Measurements from ENCODE around the gene TBC1D8B. TPM values are rescaled to one million over a fixed set of nuclear protein-coding genes. Genes with fewer than 3 reads are reported as not detected.
A peak's percentile ranks its signal among the peaks of the same experiment; 100 is the strongest.

TBC1D8B gene
- total RNA-seq, 4 donors from 2014 or later: 14.8 to 25.3 (median 19.8) TPM

DNA sequence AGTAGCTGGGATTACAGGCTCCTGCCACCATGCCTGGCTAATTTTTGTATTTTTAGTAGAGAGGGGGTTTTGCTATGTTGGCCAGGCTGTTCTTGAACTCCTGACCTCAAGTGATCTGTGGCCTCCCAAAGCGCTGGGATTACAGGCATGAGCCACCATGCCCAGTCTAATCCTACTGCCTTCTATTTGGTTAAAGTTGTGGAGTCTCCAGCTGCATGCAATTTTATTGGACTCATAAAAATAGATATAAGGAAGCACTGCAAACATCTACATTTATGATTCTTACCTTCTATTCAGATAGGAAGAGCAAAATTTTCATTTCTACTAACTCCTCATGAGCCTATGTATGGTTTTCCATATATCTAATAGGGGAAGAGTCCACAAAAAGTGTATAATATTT, 87.0 kb downstream of the TBC1D8B start:
- Histone ChIP-seq H3K4me1 (peaks cover 0 to under 1% of the 10 kb centered on the region in 2 donors), H3K36me3 (no peaks in the 10 kb centered on the region), H3K27ac (no peak overlapping the region), H3K4me3 (replicated peaks in 1 of 3) (no peak overlapping the region), H3K9me3 (no peaks in the 10 kb centered on the region), H3K27me3 (no peaks in the 10 kb centered on the region)
- DNase-seq: no peak
- intact Hi-C loops (cut with DNase I): no loop called here
- WGBS, 2 donors: 86 to 100% methylated on average over 1 of the region's 1 CpG
- no peak for TF ChIP-seq POLR2A (IDR thresholded peaks at IDR 0.05)
- TF ChIP-seq, protein P1, sequence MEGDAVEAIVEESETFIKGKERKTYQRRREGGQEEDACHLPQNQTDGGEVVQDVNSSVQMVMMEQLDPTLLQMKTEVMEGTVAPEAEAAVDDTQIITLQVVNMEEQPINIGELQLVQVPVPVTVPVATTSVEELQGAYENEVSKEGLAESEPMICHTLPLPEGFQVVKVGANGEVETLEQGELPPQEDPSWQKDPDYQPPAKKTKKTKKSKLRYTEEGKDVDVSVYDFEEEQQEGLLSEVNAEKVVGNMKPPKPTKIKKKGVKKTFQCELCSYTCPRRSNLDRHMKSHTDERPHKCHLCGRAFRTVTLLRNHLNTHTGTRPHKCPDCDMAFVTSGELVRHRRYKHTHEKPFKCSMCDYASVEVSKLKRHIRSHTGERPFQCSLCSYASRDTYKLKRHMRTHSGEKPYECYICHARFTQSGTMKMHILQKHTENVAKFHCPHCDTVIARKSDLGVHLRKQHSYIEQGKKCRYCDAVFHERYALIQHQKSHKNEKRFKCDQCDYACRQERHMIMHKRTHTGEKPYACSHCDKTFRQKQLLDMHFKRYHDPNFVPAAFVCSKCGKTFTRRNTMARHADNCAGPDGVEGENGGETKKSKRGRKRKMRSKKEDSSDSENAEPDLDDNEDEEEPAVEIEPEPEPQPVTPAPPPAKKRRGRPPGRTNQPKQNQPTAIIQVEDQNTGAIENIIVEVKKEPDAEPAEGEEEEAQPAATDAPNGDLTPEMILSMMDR (IDR thresholded peaks at IDR 0.05): no peak

DNA sequence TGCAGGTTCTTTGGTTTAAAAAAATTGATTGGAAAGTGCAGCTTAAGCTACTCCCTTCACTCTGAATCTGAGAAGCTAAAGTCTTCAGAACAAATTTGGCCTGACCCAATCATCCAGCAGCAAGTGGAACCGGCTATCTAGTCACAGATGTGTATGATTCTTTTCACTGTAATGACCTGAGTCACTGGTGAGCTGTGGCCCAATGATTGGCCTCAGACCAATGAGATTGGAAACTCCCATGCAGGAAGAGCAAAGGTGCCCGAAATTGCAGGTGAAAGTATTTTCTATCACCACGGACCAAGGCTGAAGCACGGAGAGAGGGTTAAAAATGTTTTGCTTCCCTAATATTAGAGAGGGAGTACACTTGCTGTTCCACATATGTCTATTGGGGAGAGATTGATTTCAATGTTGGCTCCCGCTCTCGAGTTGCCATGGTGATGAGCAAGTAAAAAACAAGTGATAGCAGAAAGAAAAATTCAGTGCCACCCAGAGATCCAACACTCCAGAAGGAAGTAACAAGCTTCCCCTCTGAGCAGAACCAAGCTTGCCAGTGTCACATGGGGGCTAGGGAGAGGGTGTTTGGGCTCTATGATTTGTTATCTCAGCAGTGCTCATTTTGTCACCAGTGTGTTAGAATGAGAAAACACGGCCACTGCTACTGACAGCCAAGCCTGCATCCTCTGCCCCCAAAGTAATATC, 89.4 kb downstream of the TBC1D8B start:
- Histone ChIP-seq H3K9me3 (no peaks in the 10 kb centered on the region), H3K4me3 (replicated peaks in 1 of 3) (no peak overlapping the region), H3K4me1 (peaks cover 0 to 8% of the 10 kb centered on the region in 2 donors), H3K27ac (no peak overlapping the region), H3K27me3 (no peaks in the 10 kb centered on the region), H3K36me3 (no peaks in the 10 kb centered on the region)
- TF ChIP-seq, protein P1 (IDR thresholded peaks at IDR 0.05): no peak
- TF ChIP-seq POLR2A (IDR thresholded peaks at IDR 0.05): no peak
- 78 to 83% methylated on average over 6 to 7 of the region's 7 CpGs for WGBS, 2 donors
- no peak for DNase-seq
- intact Hi-C loops (cut with DNase I): no loop called here

DNA sequence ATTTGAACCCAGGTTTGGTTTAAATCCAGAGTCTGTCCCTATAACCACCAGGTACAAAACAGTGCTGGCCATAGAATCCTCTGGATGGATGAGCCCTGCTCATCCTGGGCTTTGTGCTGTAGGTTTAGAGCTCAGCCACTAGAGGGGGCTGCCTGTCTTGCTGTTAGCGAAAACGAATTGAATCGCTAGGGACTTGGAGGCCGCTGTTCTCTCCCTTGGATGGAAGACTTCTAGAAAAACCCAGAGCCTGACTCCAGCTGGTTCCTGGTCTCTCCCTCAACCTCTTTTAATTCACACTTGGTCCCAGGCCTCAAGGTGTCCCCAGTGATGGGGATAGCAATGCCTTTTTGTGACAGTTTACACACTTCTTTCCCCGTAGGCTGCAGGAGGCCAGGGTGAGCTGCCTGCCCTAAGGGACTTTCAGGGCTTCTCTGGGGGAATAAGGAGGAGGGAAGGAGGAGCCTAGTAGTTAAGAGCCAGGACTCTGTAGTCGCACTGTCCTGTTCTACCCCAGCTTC, 92.0 kb downstream of the TBC1D8B start:
- Histone ChIP-seq H3K27ac (no peak overlapping the region), H3K9me3 (no peaks in the 10 kb centered on the region), H3K4me1 (peaks cover 0 to 8% of the 10 kb centered on the region in 2 donors), H3K27me3 (no peaks in the 10 kb centered on the region), H3K4me3 (replicated peaks in 1 of 3) (no peak overlapping the region), H3K36me3 (no peaks in the 10 kb centered on the region)
- intact Hi-C loops (cut with DNase I): no loop called here
- WGBS, 2 donors: 10 to 23% methylated on average over 5 to 6 of the region's 6 CpGs
- DNase-seq: peak; percentile 45 to 48
- TF ChIP-seq, protein P1 (IDR thresholded peaks at IDR 0.05): peak; percentile 27 to 80 (median 67)
- no peak for TF ChIP-seq POLR2A (IDR thresholded peaks at IDR 0.05)

DNA sequence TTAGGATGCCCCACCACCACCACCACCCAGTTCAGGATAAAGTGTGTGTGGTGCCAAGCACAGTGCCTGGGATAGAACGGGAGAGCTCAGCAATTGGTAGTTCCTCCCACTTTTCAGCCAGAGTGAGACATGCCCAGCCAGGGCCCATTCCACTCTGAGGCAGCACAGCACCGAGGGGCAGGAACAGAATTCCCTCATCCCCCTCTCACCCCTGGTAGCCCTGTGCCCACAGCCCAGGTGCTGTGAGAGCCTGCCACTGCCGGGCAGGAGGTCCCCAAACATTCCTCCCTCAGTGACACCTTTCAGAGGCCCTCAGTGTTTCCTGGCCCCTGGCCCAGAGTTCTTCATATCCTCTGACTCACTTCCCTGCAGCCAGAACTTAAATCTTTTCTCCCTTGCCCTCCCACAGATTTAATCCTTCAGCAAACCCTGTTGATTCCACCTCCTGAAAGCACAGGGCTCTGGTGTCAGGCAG, 92.5 kb downstream of the TBC1D8B start:
- peak; percentile 52 to 59 for DNase-seq
- 10 to 33% methylated on average over 1 to 3 of the region's 3 CpGs for WGBS, 2 donors
- TF ChIP-seq POLR2A (IDR thresholded peaks at IDR 0.05): no peak
- TF ChIP-seq, protein P1 (IDR thresholded peaks at IDR 0.05): no peak
- Histone ChIP-seq H3K4me1 (peaks cover 0 to 8% of the 10 kb centered on the region in 2 donors), H3K36me3 (no peaks in the 10 kb centered on the region), H3K4me3 (replicated peaks in 1 of 3) (no peak overlapping the region), H3K27me3 (no peaks in the 10 kb centered on the region), H3K9me3 (no peaks in the 10 kb centered on the region), H3K27ac (no peak overlapping the region)
- intact Hi-C loops (cut with DNase I): no loop called here

DNA sequence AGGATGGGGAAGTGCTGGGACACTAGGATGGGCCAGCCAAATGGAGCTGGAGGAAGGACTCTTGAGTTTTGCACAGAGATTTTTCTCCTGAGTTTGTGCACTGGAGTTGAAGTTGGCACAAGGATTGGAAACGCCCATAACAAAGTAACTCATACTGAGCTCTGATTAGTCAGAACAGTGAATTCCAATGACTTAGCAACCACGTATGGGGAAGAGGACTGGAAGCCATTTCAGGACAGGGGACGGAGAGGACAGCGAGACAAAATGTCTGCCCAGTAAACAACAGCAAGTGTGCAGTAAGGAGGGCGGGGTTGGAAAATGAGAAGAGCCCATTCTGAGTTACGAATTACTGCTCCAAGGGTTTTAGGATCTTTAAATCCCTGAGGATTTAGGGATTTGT, 94.8 kb downstream of the TBC1D8B start:
- no peak overlapping the region for H3K27ac ChIP-seq
- H3K27me3 ChIP-seq: no peaks in the 10 kb centered on the region
- DNase-seq: no peak
- TF ChIP-seq POLR2A (IDR thresholded peaks at IDR 0.05): no peak
- TF ChIP-seq, protein P1 (IDR thresholded peaks at IDR 0.05): no peak
- peaks cover 0 to 8% of the 10 kb centered on the region in 2 donors for H3K4me1 ChIP-seq
- H3K9me3 ChIP-seq: no peaks in the 10 kb centered on the region
- no peak overlapping the region for H3K4me3 ChIP-seq (replicated peaks in 1 of 3)
- intact Hi-C loops (cut with DNase I): no loop called here
- no peaks in the 10 kb centered on the region for H3K36me3 ChIP-seq
- 84 to 95% methylated on average over 6 of the region's 6 CpGs for WGBS, 2 donors

Measured in thyroid gland (tissue), 4 donors.